H1 (cell line): Measurements from ENCODE around the gene ASIC2. TPM values are rescaled to one million over a fixed set of nuclear protein-coding genes. Genes with fewer than 3 reads are reported as not detected.

Experiments
- CTCF ChIA-PET: fragments of 300-600 bp; sonication (Branson Sonifier 250); formaldehyde crosslinking; loops from one replicate; lab custom pipeline; 2021; ENCODE audit not compliant: partially characterized antibody; lab: Charles Lee
- POLR2A ChIA-PET: fragments of 300-600 bp; sonication (Branson Sonifier 250); formaldehyde crosslinking; loops from one replicate; lab custom pipeline; 2021; ENCODE audit warnings: inconsistent platforms; ENCODE audit not compliant: partially characterized antibody; lab: Charles Lee
- DNase-seq, 2 experiments: peaks; one replicate each; pipeline versions ENCODE4 v3.0.0 to v3.0.0-alpha.2; 2010 to 2022; ENCODE audit warnings: low spot score in 2 of 2, low read depth in 1 of 2, mixed read lengths in 1 of 2
- FAIRE-seq: peaks from 2 replicates; lab custom pipeline; 2011; peaks lifted over from hg19 to GRCh38; lab: Jason Lieb, UNC
- H2AFZ ChIP-seq: 2 replicates; pipeline ENCODE4 v1.8.1; 2012; ENCODE audit warnings: low read length, inconsistent platforms
- H2AK5ac ChIP-seq: 2 replicates; pipeline ENCODE4 v1.6.1; 2013; ENCODE audit warnings: low read depth, low read length
- H2BK120ac ChIP-seq: replicated peaks from 2 replicates; pipeline ENCODE3; 2013; ENCODE audit warnings: low read depth, low read length, inconsistent platforms
- H2BK12ac ChIP-seq: 2 replicates; pipeline ENCODE4 v1.6.1; 2013; ENCODE audit warnings: low read depth, low read length
- H2BK15ac ChIP-seq: 2 replicates; pipeline ENCODE4 v1.6.1; 2013; ENCODE audit warnings: low read length
- H2BK20ac ChIP-seq: 2 replicates; pipeline ENCODE4 v1.6.1; 2013; ENCODE audit warnings: low read length
- H2BK5ac ChIP-seq: 2 replicates; pipeline ENCODE4 v1.6.1; 2013; ENCODE audit warnings: low read depth, low read length
- H3K14ac ChIP-seq: 2 replicates; pipeline ENCODE4 v1.6.1; 2013; ENCODE audit warnings: inconsistent platforms; ENCODE audit not compliant: insufficient read length
- H3K18ac ChIP-seq: 2 replicates; pipeline ENCODE4 v1.6.1; 2013; ENCODE audit warnings: low read length; ENCODE audit errors: extremely low read depth
- H3K23ac ChIP-seq: 2 replicates; pipeline ENCODE4 v1.6.1; 2013; ENCODE audit warnings: inconsistent platforms; ENCODE audit not compliant: insufficient read length
- H3K23me2 ChIP-seq: 2 replicates; pipeline ENCODE4 v1.6.1; 2013; ENCODE audit warnings: low read depth, low read length
- H3K27ac ChIP-seq: 2 replicates; pipeline ENCODE4 v1.6.1; 2011; ENCODE audit warnings: low read depth, low read length, inconsistent platforms
- H3K27me3 ChIP-seq, 4 experiments: replicated peaks in 1 of 4; 1 replicate in 1 of 4; 2 replicates in 3 of 4; pipeline versions ENCODE4 v1.6.1 to v1.8.1; 2011 to 2013; ENCODE audit warnings: low read length in 3 of 4, mild to moderate bottlenecking in 3 of 4, inconsistent platforms in 2 of 4, mixed read lengths in 2 of 4, moderate library complexity in 1 of 4; ENCODE audit not compliant: control insufficient read depth in 3 of 4, insufficient read depth in 3 of 4; ENCODE audit errors: extremely low read depth in 1 of 4
- H3K36me3 ChIP-seq, 4 experiments: 2 replicates each; pipeline versions ENCODE4 v1.6.1 to v1.8.1; 2011 to 2013; ENCODE audit warnings: mild to moderate bottlenecking in 4 of 4, low read length in 3 of 4, moderate library complexity in 2 of 4, control low read depth in 1 of 4, inconsistent platforms in 1 of 4; ENCODE audit not compliant: insufficient read depth in 4 of 4, control insufficient read depth in 2 of 4
- H3K4ac ChIP-seq: replicated peaks from 2 replicates; pipeline ENCODE3; 2013; ENCODE audit warnings: low read length, low read depth, mixed read lengths, inconsistent platforms; ENCODE audit not compliant: insufficient read length
- H3K4me1 ChIP-seq, 4 experiments: replicated peaks in 1 of 4; 1 replicate in 1 of 4; 2 replicates in 3 of 4; pipeline versions ENCODE4 v1.6.1 to v1.8.1; 2011 to 2013; ENCODE audit warnings: low read length in 3 of 4, inconsistent platforms in 2 of 4, mixed read lengths in 1 of 4; ENCODE audit not compliant: insufficient read depth in 4 of 4, control insufficient read depth in 3 of 4
- H3K4me2 ChIP-seq, 2 experiments: 2 replicates each; pipeline versions ENCODE4 v1.6.1 to v1.8.1; 2011 to 2013; ENCODE audit warnings: low read depth in 2 of 2, low read length in 2 of 2, control low read depth in 1 of 2, inconsistent platforms in 1 of 2, mild to moderate bottlenecking in 1 of 2; ENCODE audit not compliant: insufficient read depth in 1 of 2
- H3K4me3 ChIP-seq, 4 experiments: fragments of 200-600, 300-600 bp in 1 of 4; sonication (generic), shearing (Covaris generic), sonication (Bioruptor Twin) in 1 of 4; 2 replicates each; pipeline versions ENCODE4 v1.5.1 to v1.8.1; 2011 to 2016; ENCODE audit warnings: low read length in 4 of 4, low read depth in 3 of 4, control low read depth in 2 of 4, inconsistent platforms in 2 of 4, mild to moderate bottlenecking in 2 of 4, mixed read lengths in 1 of 4, moderate library complexity in 1 of 4; ENCODE audit not compliant: insufficient read depth in 2 of 4; ENCODE audit errors: extremely low read depth in 1 of 4
- H3K56ac ChIP-seq: replicated peaks from 2 replicates; pipeline ENCODE3; 2013; ENCODE audit warnings: low read depth, mild to moderate bottlenecking, mixed read lengths, low read length, inconsistent platforms; ENCODE audit not compliant: insufficient read length
- H3K79me1 ChIP-seq: 2 replicates; pipeline ENCODE4 v1.6.1; 2013; ENCODE audit warnings: low read depth, low read length, control low read depth
- H3K79me2 ChIP-seq, 2 experiments: 2 replicates each; pipeline versions ENCODE4 v1.6.1 to v1.8.1; 2012 to 2013; ENCODE audit warnings: low read length in 2 of 2, mild to moderate bottlenecking in 2 of 2, inconsistent platforms in 1 of 2; ENCODE audit not compliant: insufficient read depth in 2 of 2, control insufficient read depth in 1 of 2
- H3K9ac ChIP-seq, 4 experiments: replicated peaks in 1 of 4; 1 replicate in 1 of 4; 2 replicates in 3 of 4; pipeline versions ENCODE4 v1.6.1 to v1.8.1; 2011 to 2013; ENCODE audit warnings: low read depth in 3 of 4, low read length in 3 of 4, control low read depth in 2 of 4, mild to moderate bottlenecking in 2 of 4, moderate library complexity in 2 of 4, inconsistent platforms in 1 of 4; ENCODE audit errors: extremely low read depth in 1 of 4
- H3K9me3 ChIP-seq, 2 experiments: 2 replicates each; pipeline versions ENCODE4 v1.6.1 to v1.8.1; 2012 to 2013; ENCODE audit warnings: mild to moderate bottlenecking in 2 of 2, moderate library complexity in 2 of 2, control low read depth in 1 of 2, inconsistent platforms in 1 of 2, low read depth in 1 of 2, low read length in 1 of 2, mixed read lengths in 1 of 2; ENCODE audit not compliant: insufficient read depth in 2 of 2
- H4K20me1 ChIP-seq, 2 experiments: replicated peaks in 1 of 2; 2 replicates each; pipeline versions ENCODE3 to v1.8.1; 2011 to 2013; ENCODE audit warnings: inconsistent platforms in 2 of 2, low read length in 2 of 2, mild to moderate bottlenecking in 1 of 2; ENCODE audit not compliant: insufficient read depth in 2 of 2, control insufficient read depth in 1 of 2
- H4K5ac ChIP-seq: 2 replicates; pipeline ENCODE4 v1.6.1; 2013; ENCODE audit warnings: low read length, low read depth, mixed read lengths, inconsistent platforms; ENCODE audit not compliant: insufficient read length
- H4K8ac ChIP-seq: 2 replicates; pipeline ENCODE4 v1.8.0; 2013; ENCODE audit warnings: mild to moderate bottlenecking, moderate library complexity, low read length, inconsistent platforms; ENCODE audit not compliant: insufficient read depth; ENCODE audit errors: extremely low read depth
- H4K91ac ChIP-seq: replicated peaks from 2 replicates; pipeline ENCODE3; 2013; ENCODE audit warnings: low read length, mixed read lengths, inconsistent platforms; ENCODE audit not compliant: insufficient read length
- CTBP2 ChIP-seq: IDR thresholded peaks from 2 replicates; pipeline ENCODE4 v1.7.0; 2011; ENCODE audit warnings: borderline replicate concordance, mild to moderate bottlenecking, moderate library complexity, mixed read lengths, low read length; ENCODE audit not compliant: insufficient read depth, insufficient read length
- EGR1 ChIP-seq: IDR thresholded peaks from 2 replicates; pipeline ENCODE4 v1.6.1; 2011; ENCODE audit warnings: low read depth, low read length, borderline replicate concordance
- GTF2F1 ChIP-seq: IDR thresholded peaks from 2 replicates; pipeline ENCODE4 v1.6.1; 2012; ENCODE audit warnings: low read depth, low read length, improper control_type of control experiment, borderline replicate concordance
- RFX5 ChIP-seq: IDR thresholded peaks from 2 replicates; pipeline ENCODE4 v1.6.1; 2011; ENCODE audit warnings: low read depth, low read length, improper control_type of control experiment, borderline replicate concordance
- RNF2 ChIP-seq: fragments of 200-900, 300-1000 bp; sonication (generic); IDR thresholded peaks from 2 replicates; pipeline ENCODE4 v1.7.1; 2016; ENCODE audit warnings: borderline replicate concordance, low read depth, mild to moderate bottlenecking, antibody characterized with exemption, low read length; ENCODE audit not compliant: poor library complexity, severe bottlenecking; ENCODE audit errors: missing control alignments
- RXRA ChIP-seq: IDR thresholded peaks from 2 replicates; pipeline ENCODE4 v1.6.1; 2011; ENCODE audit warnings: low read depth, mild to moderate bottlenecking, low read length, moderate library complexity; ENCODE audit not compliant: insufficient read depth
- SIX5 ChIP-seq: IDR thresholded peaks from 2 replicates; pipeline ENCODE4 v1.6.1; 2011; ENCODE audit warnings: mild to moderate bottlenecking, low read depth, low read length
- TBP ChIP-seq: IDR thresholded peaks from 2 replicates; pipeline ENCODE4 v1.6.1; 2011; ENCODE audit warnings: low read depth, low read length, improper control_type of control experiment
- TCF12 ChIP-seq: IDR thresholded peaks from 2 replicates; pipeline ENCODE4 v1.6.1; 2011; ENCODE audit warnings: low read depth, mild to moderate bottlenecking, low read length
- WGBS, 2 experiments: shearing (Covaris generic) in 1 of 2; methylation state at CpG; one replicate each; pipeline versions ENCODE4 v1.1.6 to v1.1.7; 2013 to 2015; ENCODE audit warnings: low lambda C conversion rate in 2 of 2, mixed read lengths in 2 of 2, inconsistent platforms in 1 of 2, low coverage in 1 of 2, missing lambda C conversion rate in 1 of 2; ENCODE audit not compliant: insufficient replicate concordance in 2 of 2, insufficient coverage in 1 of 2, insufficient read length in 1 of 2; ENCODE audit errors: extremely low coverage in 1 of 2, missing lambda C conversion rate in 1 of 2; 5-methylcytosine and 5-hydroxymethylcytosine counted together
- polyA plus RNA-seq, 7 experiments: library from polyadenylated mRNA; depleted of rRNA in 3 of 7; stranded (reverse) in 5 of 7; unstranded in 2 of 7; fragments of >200 nt in 5 of 7; fragments of 200-250 nt in 2 of 7; gene quantifications; 1 replicate in 5 of 7; 2 replicates in 1 of 7; 4 replicates in 1 of 7; pipeline versions ENCODE4 v1.2.1 to v1.2.3, GENCODE V29; 2011 to 2013; ENCODE audit warnings: missing spikeins in 2 of 7, mixed read lengths in 2 of 7
- total RNA-seq: library from RNA; stranded (reverse); fragmentation: NEBNext Ultra II Directional; extraction: Animal tissue kit (Norgen Biotek cat#: 25700); gene quantifications from 2 replicates; pipeline ENCODE4 v1.2.1, GENCODE V29; 2021
- TF ChIP-seq, protein P1 (sequence below): IDR thresholded peaks from 2 replicates; pipeline ENCODE4 v1.6.1; 2011; ENCODE audit warnings: low read depth, mild to moderate bottlenecking, low read length; ENCODE audit not compliant: insufficient read depth

ASIC2 gene
- total and polyA plus RNA-seq, 2 of the 8 experiments (the other 6 are each of a cell fraction or from before 2014, with no cell fraction given), result 0.86 to 1.2 TPM

DNA sequence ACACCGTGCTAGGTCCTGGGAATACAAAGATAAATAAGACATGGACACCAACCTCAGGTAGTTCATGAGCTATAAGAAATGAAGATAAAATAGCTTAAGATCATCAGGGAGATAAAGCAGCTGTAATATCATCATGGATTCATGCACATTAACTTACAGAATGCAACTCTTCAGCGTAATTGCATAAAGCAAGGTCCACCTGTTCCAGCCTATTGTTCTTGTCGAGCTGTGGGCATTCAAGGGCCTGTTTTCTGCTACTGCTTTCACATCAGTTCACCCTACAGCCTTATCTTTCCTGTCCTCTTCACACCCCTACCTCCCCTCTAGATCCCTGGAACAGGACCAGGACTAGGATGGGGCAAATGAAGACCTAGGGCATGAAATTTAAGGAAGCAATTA, 167.5 kb downstream of the ASIC2 start:
- no peak for FAIRE-seq
- no peak overlapping the region for H3K27ac ChIP-seq

More for the DNA sequence above, 167.5 kb downstream of the ASIC2 start:
- Histone ChIP-seq H3K36me3 (no peaks in the 10 kb centered on the region), H4K8ac (no peak overlapping the region), H3K4me2 (no peak overlapping the region), H3K4me3 (no peak overlapping the region), H3K18ac (no peak overlapping the region), H2AK5ac (no peak overlapping the region), H3K14ac (no peak overlapping the region), H3K4me1 (no peaks in the 10 kb centered on the region), H2BK20ac (no peak overlapping the region), H3K23ac (no peak overlapping the region), H3K9me3 (no peaks in the 10 kb centered on the region), H2BK12ac (no peak overlapping the region), H3K9ac (no peak overlapping the region), H2BK120ac (no peak overlapping the region), H2BK5ac (no peak overlapping the region), H2AFZ (no peak overlapping the region), H3K27me3 (no peaks in the 10 kb centered on the region; a peak in 1 of 7 replicates), H4K5ac (no peak overlapping the region), H3K23me2 (no peaks in the 10 kb centered on the region; the same call in 1 of the 2 replicates), H3K4ac (no peak overlapping the region), H4K91ac (no peak overlapping the region), H3K79me1 (no peaks in the 10 kb centered on the region), H4K20me1 (no peaks in the 10 kb centered on the region), H3K56ac (no peak overlapping the region), H3K79me2 (no peaks in the 10 kb centered on the region), H2BK15ac (no peak overlapping the region)
- ChIA-PET CTCF (interaction anchor here (1.2 kb wide), 2 partner anchors 9 to 32 kb away, joined by 3 read pairs; no protein-coding TSS in a partner anchor), POLR2A (no interaction called here)
- 87% methylated on average over 3 of the region's 3 CpGs; no CpG with 5 or more reads in 1 of the 2 experiments for WGBS, 2 experiments
- TF ChIP-seq CTBP2, result no peak
- no peak for TF ChIP-seq RXRA
- no peak for TF ChIP-seq RFX5
- TF ChIP-seq, protein P1, sequence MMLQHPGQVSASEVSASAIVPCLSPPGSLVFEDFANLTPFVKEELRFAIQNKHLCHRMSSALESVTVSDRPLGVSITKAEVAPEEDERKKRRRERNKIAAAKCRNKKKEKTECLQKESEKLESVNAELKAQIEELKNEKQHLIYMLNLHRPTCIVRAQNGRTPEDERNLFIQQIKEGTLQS, result no peak
- TF ChIP-seq EGR1, result no peak
- no peak for TF ChIP-seq TCF12
- TF ChIP-seq GTF2F1, result no peak
- TF ChIP-seq SIX5, result no peak
- TF ChIP-seq TBP, result no peak
- no peak for TF ChIP-seq RNF2
- DNase-seq, result no peak
